Measurements from ENCODE around the gene ANAPC5.
"Not testable (repeated sequence)": the region's sequence is repeated elsewhere in the genome, so short reads cannot be mapped to it uniquely, and the experiment has no call there.

The ANAPC5 gene

DNA sequence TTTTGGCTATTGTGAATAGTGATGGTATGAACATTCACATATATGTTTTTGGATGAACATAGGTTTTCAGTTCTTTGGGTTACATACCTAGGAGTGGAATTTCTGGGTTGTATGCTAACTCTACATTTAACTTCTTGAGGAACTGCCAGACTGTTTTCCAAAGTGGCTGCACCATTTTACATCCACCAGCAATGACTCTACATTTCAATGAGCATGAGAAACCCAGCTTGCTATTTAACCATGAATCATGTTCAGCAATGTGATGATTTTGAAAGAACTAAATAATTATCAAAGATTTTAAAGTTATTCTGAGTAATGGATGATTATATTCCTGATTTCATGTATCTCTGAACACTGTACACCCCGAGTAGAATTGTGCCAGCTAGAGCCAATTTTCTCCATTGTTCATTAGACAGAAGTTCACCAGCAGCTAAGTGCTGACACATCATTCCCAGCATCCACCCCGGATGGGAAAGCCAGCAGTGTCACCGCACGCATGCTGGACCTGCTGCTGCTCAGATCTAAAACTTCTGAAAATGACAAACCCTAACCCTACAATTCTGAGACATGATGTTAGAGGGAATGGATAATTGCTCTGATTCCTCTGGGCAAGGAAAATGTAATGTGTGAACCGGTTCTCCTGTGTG, 13.3 kb upstream of the ANAPC5 start:
- no peak for DNase-seq (ENCODE audit: low read depth)

DNA sequence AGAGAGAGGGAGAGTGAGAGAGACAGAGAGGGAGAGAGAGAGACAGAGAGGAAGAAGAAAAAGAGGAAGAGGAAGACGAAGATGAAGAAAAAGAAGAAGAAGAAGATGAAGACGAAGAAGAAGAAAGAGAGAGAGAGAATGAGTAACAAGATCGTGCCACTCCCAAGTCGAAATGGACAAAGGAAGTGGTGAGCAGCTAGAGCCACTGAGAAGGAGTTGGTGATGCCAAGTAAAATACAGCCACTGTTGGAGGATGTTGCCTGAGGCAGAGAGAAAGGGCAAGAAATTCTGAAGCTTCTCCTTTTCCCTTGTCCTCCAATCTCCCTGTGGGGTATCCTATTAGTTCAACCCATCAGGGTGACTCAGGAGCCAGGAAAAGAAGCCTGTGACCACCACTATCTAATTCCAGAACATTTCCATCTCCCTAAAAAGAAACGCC, 12.5 kb upstream of the ANAPC5 start:
- no peak for DNase-seq (ENCODE audit: low read depth)

DNA sequence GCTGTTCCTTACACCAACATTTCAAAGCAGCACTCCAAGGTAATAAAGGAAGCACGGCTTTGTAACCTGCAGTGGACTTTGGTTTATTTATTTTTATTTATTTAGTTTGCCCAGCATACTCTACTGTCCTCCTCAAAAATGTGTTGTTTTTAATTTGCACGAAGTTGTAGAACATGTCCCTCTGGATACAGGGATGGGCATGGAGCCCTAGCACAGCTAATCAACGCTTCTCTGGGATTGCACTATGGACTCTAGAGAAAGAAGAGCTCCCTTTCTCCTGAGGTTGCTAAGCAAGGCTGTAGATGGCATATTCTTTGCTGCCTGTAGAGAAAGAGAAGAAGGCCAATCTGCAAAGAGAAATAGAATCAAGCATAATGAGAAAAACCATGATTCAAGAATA, 5.9 kb upstream of the ANAPC5 start:
- no peak for DNase-seq (ENCODE audit: low read depth)

DNA sequence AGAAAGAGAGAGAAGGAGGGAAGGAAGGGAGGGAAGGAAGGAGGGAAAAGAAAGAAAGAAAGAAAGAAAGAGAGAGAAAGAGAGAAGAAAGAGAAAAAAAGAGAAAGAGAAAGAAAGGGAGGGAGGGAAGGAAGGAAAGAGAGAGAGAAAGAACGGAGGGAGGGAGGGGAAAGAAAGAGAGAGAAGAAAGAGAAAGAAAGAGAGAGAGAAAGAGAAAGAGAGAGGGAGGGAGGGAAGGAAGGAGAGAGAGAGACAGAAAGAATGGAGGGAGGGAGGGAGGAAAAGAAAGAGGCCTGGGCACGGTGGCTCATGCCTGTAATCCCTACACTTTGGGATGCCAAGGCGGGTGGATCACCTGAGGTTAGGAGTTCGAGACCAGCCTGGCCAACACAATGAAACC, 5.1 kb upstream of the ANAPC5 start:
- DNase-seq (ENCODE audit: low read depth) = no peak

DNA sequence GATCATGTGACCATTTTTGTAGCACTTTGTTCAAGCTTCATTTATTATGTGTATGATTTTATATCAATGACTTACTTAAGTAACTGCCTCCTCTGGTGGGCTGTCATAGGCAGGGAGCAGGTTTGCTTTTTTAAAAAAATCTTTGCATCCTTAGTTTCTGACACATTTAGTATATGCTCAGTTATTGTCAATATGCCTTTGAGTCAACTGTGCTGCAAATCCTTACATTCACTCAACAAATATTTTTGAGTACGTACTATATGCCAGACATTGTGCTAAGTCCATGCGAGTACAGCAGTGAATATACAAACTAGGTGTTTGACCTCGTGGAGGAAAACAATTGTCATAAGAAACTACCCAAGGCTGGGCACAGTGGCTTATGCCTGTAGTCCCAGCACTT, 4.4 kb upstream of the ANAPC5 start:
- DNase-seq (ENCODE audit: low read depth) = no peak

DNA sequence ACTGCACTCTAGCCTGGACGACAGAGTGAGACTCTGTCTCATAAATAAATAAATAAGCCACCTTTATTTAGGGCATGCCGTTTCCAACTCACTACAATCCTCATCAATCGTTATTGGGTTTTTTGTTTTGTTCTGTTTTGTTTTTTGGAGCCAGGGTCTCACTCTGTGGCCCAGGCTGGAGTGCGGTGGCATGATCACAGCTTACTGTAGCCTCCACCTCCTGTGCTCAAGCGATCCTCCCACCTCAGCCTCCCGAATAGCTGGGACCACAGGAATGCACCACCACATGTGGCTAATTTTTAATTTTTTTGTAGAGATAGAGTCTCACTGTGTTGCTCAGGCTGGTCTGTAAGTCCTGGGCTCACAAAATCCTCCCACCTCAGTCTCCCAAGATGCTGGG, 3.6 kb upstream of the ANAPC5 start:
- DNase-seq (ENCODE audit: low read depth) = no peak

DNA sequence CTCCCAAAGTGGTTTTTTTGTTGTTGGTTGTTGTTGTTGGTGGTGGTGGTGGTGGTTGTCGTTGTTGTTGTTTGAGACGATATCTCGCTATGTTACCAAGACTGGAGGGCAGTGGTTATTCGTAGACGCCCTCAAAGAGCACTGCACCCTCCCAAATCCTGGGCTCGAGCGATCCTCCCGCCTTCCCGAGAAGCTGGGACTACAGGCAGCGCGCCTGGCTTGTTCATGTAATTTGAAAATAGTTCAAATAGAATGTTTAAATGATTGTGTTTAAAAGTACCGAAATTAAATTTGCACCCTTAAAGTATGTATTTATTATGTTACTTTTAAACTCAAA, 439 bp upstream of the ANAPC5 start:
- no peak for DNase-seq (ENCODE audit: low read depth)

DNA sequence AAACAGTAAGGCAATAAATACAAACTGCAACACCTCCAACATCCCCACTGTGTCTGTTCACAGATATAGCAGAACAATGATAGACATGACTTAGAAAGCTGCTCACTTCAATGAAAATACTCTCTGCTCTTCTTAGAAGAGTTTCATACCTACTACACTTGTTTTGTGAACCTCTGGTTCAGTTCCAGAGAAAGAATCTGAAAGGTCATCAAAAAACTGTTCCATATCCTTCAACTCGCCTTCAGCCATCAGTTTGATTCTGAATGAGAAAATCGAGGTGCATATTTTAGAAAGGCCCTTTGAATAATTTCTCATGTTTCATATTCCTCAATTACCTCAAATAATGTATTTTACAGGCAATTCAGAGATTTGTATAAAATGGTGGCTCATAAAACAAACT, 5.5 kb downstream of the ANAPC5 start:
- DNase-seq (ENCODE audit: low read depth) = no peak

DNA sequence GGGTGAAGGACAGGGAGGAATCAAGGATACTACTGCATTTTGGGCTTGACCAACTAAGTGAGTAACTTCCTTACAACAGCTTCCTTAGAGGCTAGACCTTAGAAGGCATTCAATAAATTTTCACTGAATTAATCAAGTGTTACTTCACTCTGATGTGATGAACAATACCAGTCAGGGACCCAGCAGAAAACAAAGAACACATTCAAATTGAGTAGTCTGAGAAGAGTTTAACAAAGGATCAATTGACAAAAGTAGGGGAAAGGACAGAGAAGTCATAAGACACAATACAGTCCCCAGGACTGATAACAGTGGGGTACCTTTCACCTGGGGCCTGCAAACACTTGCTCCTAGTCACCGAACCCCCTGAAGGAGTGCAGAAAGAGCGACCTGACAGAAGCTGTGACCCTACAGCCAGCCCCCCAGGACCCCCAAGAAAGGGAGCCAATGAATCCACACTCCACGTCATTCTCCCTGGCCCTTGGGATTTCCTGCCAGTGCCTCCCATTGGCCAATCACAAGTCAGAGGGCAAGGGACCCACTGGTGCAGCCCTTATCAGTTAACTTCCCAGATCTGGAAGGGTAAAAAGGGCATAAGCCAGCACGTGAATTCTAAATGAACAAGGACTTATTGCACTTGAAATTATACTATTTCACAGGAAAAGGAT, 6.9 kb downstream of the ANAPC5 start:
- DNase-seq (ENCODE audit: low read depth) = no peak

DNA sequence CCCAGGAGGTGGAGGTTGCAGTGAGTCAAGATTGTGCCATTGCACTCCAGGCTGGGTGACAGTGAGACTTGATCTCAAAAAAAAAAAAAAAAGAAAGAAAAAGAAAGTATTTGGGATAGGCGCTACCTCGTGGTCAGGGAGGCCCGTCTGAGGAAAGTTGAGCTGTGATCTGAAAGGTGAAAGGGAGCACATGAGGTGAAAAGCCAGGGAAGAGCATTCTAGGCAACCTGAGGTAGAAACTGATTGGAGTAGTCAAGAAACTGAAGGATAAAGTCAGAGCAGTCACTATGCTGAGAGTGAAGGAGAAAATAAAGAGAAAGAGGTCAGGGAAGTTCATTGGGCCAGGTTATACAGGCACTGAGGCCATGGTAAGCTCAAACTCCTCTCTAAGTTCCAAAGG, 7.7 kb downstream of the ANAPC5 start:
- DNase-seq (ENCODE audit: low read depth) = no peak

DNA sequence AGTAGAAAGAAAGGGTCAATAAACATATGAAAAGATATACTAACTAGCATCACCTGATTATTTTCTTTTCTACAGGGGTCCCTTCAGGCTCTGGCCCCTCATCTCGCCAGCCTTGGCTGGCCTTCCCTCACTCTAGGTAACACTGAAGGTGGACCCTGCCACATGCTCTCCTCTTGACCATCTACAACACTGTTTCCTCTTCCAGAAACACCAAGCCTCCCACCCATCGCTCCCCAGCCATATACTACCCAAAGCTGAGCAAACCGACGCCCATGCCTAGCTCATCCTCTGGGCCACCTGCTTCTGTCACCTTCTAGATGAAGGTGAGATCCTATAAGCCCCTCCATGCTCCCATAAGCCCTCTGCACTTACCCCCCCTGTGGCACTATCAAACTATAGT, 14.8 kb downstream of the ANAPC5 start:
- DNase-seq (ENCODE audit: low read depth) = no peak

DNA sequence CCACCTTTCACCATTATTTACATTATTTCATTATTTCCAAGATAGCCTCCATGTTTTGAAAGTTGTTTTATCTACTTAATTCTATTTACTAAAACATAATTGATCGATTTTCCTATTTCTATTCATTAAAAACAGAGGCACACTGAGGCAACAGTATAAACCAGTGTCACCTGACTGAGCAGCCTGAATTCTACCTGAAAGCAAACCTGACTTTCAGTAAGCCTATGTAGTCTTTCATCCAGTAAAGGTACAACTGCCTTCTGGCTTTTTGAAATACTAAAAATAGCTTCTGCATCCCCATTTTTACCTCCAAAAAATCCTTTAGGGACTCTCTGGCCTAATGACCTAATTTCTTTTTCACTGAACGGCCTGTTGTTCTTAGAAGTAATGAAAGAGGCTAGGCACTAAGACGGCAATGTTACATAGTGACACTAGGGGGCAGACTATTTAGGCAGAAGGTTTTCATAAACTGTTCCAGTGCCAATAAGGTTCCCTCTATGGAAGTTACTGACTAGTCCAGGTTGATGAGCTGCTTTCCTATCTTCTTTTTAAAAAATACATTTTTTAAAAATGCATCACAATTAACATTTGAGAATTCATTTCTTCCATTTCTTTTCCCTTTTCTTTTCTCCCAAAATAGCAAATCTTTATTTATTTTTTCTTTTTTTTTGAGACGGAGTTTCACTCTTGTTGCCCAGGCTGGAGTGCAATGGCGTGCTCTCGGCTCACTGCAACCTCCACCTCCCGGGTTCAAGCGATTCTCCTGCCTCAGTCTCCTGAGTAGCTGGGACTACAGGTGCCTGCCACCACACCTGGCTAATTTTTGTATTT, 17.5 kb downstream of the ANAPC5 start:
- DNase-seq (ENCODE audit: low read depth) = peak; percentile 54

DNA sequence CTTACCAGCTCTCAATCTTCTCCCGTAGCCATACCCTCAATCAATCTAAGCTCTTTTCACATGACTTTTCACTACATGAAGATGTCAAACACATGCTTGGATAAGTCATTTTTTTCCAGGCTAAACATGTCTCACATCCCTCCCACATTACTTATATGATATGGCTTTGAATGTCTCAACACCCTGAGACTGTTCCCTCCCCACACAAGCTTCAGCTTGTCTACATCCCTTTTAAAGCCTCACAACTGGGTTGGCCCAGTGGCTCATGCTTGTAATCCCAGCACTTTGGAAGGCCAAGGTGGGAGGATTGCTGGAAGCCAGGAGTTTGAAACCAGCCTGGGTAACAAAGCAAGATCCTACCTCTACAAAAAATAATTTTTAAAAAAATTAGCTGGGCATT, 18.5 kb downstream of the ANAPC5 start:
- DNase-seq (ENCODE audit: low read depth) = no peak

DNA sequence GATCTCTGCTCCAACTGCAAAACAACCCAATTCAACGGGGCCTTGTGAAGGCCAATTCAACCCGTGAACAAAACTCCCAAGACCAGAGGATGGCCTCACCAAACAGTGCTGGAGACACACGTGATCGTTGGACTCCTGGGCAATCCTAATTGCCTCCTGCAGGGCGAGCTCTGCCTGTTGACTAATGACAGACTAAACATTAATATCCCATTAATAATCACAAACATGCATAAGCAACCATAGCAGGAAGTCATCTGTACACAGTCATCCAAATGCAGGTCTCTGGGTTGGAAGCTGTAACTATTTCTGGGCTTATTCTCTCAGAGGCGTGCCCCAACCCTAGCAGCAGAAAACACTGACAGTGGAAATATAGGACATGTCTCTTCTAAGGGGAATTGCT, 21.0 kb downstream of the ANAPC5 start:
- DNase-seq (ENCODE audit: low read depth) = no peak

DNA sequence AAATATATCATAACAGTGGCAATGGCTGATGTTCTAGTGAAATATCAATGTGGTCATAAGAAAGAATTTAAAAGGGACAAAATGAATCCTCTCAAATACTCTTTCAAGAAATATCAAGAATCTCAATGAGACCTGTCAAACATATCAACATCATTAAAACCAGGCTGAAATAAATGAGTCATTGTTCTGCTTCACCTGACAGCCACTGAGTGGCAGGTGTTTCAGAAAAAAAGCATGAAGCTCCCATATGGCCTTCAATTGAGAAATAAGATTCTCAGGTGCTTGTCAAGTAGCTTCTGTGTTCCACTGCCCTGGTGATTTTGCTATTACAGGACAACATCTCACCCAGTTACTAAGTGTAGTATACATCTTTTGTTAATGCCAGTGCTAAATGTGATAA, 21.5 kb downstream of the ANAPC5 start:
- DNase-seq (ENCODE audit: low read depth) = no peak

DNA sequence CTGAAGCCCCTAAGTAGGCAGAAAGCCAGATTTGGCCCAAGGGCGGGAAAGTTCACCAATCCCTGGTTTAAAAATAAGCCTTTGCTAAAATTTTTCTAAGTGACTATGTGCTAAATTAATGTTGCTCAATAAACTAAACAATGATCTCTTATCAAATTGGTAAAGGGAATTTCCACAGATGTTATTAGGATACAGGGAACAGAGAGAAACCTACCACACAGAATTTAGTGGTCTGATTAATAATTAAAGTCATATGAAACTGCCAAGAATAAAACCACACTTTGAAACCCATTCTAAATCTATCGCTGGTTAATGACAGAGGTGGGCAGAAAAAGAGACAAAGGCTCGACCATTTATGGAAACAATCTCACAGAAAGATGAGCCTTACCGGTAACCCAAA, 22.0 kb downstream of the ANAPC5 start:
- DNase-seq (ENCODE audit: low read depth) = no peak

DNA sequence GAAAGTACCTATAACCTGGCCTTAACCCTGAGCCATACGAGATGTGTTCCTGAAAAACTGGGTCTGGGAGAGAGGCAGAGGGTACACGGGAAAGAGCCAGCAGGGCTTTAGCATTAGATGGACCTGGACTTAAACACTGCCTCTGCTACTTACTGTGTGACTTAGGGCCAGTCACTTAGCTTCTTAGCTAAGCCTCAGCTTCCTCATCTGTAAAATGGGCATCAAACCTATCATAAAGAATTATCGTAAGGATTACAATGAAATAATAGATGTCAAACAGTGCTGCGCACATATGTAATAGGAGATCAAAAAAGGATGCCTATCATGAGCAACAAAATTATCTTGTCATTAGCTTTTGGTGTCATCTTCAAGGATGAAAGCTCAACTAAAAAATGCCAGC, 23.6 kb downstream of the ANAPC5 start:
- DNase-seq (ENCODE audit: low read depth) = no peak

DNA sequence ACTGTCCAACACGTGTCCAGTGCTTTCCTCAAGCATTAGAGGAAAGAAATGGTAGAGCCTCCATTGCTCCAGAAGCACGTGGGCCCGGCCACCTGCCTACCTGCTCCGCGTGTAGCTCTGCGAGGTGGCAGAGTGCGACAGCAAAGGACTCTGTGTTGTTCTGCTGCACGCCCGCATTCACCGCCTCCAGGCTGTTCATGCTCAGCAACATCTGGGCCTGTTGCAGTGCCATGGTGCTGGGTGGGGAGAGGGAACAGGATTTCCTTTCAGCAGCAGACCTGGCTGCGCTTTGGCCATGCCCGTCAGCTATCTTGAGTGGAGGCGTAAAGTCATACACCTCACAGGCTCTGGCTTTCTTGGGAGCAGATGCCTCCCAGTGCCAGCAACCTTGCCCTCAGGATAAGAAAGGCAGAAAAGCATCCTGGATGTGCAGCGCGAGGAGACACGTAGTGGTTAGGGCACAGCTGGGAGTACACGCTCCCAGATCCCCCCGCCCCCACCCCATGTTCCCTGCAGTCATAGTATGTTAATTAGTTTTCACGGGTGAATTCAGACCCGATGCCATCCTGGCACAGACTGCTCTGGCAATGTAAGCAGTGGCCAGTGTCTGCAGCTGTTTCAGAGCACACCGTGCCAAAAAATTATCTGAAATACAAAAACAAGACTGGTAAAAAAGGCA, 25.1 kb downstream of the ANAPC5 start:
- DNase-seq (ENCODE audit: low read depth) = no peak

DNA sequence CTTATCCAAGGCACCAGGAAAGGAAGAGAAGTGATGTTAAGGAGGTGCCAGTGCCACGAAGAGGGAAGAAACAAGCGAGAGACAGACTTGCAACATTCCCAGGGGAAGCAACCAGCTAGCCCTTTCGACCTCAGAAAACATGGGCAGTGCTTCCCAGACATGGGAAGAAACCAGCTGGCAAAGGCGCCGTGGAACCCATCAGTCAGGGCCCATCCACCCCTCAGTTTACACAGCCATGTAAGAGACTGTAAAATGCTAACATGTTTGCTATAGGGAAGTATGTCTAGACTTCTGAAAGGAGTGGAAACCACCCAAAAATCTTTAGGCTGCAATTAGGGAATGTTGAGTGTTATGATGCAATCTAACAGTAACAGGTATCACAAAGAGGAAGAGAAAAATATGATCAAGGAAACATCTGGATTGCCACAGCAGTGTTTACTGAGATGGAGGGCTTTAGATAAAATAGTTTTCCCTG, 26.3 kb downstream of the ANAPC5 start:
- DNase-seq (ENCODE audit: low read depth) = peak; percentile 46

DNA sequence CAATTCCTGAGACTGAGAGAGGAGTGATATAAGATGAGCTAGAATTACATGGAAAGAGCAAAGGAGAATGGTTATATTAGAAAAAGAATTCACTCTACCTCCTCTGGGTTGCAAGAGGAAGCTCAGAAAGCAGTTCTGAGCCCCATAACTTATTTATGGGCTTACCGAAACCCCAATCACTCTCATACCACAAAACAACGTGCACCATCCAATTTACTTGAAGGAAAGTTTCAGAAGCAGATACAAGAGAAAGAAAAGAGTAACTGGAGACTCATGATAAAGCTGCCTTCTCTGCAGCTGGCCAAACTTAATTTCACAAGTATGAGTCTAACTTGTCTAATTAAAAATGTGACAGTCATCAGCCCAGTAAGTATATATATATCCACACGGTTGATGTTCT, 28.3 kb downstream of the ANAPC5 start:
- no peak for DNase-seq (ENCODE audit: low read depth)

DNA sequence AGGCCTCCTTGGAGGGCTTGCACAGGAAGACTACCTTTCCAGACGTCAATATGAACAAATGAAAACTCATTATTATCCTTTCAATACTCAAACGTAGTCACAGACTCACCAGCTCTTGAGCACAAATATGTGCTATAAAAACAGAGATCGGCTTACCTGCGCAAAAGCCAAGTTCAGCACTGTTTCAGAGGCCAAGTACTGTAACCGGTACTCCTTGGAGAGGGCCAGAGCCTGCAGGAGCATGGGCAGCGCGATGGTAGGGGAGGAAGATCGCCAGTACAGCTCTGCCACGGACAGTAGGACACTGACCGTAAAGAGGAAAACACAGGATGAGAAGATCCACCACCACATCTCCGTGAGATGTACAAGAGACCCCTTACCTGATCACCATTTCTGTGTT, 34.1 kb downstream of the ANAPC5 start:
- DNase-seq (ENCODE audit: low read depth) = no peak

DNA sequence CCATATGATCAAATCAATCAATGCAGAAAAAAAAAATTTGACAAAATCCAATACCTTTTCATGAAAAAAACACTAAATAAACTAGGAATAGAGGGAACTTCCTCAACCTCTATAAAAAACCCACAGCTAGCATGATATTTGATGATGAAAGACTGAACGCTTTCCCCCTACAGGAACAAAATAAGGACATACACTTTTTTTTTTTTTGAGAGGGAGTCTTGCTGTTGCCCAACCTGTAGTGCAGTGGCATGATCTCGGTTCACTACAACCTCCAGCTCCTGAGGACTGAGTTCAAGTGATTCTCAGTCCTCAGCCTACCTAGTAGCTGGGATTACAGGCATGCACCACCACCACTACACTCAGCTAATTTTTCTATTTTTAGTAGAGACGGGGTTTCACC, 37.8 kb downstream of the ANAPC5 start:
- no peak for DNase-seq (ENCODE audit: low read depth)

DNA sequence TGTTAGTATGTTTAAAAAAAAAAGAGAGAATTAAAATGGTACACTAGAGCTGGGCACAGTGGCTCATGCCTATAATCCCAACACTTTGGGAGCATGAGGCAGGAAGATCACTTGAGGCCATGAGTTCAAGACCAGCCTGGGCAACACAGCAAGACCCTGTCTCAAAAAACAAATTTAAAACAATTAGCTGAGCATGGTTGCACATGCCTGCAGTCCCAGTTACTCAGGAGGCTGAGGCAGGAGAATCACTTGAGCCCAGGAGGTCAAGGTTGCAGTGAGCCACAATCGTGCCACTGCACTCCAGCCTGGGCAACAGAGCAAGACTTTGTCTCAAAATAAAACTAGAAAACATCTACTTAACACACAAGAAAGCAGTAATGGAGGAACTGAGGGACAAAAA, 42.0 kb downstream of the ANAPC5 start:
- DNase-seq (ENCODE audit: low read depth) = not testable (repeated sequence)

Data from CMK (cell line).